ENCODE data around the gene CFAP45. TPM values are rescaled to one million over a fixed set of nuclear protein-coding genes. Genes with fewer than 3 reads are reported as not detected.

The CFAP45 gene
- total RNA-seq, 4 donors from 2014 or later, result 0.17 to 0.32 TPM; not detected in 2

DNA sequence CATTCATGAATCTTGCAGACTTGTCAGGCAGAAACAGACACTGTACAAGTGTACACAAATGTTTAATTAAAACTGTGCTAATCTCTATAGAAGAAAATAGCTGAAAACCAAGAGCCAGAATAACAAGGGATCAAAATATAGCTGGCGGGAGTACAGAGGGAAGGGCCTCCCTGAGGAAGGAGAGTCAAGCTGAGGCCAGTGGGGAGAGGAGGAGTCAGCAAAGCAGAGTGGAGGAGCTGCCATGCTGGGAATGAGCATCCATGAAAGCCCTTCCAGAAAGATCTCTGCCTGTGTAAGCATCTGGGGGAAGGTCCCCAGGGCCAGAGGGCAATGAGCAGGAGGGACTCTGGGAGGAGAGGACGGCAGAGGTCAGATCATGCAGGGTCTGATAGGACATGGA lies 58.2 kb downstream of the CFAP45 start:
- H3K4me3 ChIP-seq, result no peak overlapping the region
- DNase-seq (ENCODE audit: extremely low spot score), result no peak
- H3K9me3 ChIP-seq, result no peaks in the 10 kb centered on the region
- no peaks in the 10 kb centered on the region for H3K27me3 ChIP-seq
- H3K36me3 ChIP-seq, result peaks cover 0 to 39% (median 16%) of the 10 kb centered on the region in 4 donors
- intact Hi-C loops (cut with DNase I), result no loop called here
- no peak overlapping the region for H3K27ac ChIP-seq (replicated peaks in 1 of 4)
- no peaks in the 10 kb centered on the region for H3K4me1 ChIP-seq
- 84% methylated on average over 2 of the region's 2 CpGs for WGBS
- TF ChIP-seq POLR2A (IDR thresholded peaks at IDR 0.05; ENCODE audit: low read depth) (no peak), EP300 (IDR thresholded peaks at IDR 0.05) (no peak), POLR2AphosphoS5 (IDR thresholded peaks at IDR 0.05) (no peak)
- TF ChIP-seq, protein P1, sequence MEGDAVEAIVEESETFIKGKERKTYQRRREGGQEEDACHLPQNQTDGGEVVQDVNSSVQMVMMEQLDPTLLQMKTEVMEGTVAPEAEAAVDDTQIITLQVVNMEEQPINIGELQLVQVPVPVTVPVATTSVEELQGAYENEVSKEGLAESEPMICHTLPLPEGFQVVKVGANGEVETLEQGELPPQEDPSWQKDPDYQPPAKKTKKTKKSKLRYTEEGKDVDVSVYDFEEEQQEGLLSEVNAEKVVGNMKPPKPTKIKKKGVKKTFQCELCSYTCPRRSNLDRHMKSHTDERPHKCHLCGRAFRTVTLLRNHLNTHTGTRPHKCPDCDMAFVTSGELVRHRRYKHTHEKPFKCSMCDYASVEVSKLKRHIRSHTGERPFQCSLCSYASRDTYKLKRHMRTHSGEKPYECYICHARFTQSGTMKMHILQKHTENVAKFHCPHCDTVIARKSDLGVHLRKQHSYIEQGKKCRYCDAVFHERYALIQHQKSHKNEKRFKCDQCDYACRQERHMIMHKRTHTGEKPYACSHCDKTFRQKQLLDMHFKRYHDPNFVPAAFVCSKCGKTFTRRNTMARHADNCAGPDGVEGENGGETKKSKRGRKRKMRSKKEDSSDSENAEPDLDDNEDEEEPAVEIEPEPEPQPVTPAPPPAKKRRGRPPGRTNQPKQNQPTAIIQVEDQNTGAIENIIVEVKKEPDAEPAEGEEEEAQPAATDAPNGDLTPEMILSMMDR (IDR thresholded peaks at IDR 0.05), result no peak

- DNase-seq (ENCODE audit: extremely low spot score), result no peak
- Histone ChIP-seq H3K36me3 (peaks cover 0 to 59% (median 19%) of the 10 kb centered on the region in 4 donors), H3K27ac (replicated peaks in 1 of 4) (no peak overlapping the region), H3K4me3 (no peak overlapping the region), H3K9me3 (no peaks in the 10 kb centered on the region), H3K27me3 (no peaks in the 10 kb centered on the region), H3K4me1 (no peaks in the 10 kb centered on the region)
- TF ChIP-seq EP300 (IDR thresholded peaks at IDR 0.05), result no peak
- 93% methylated on average over 5 of the region's 5 CpGs for WGBS
- intact Hi-C loops (cut with DNase I), result no loop called here
Measured at GRCh38 chr1:159839116-159839849, 60.7 kb downstream of the CFAP45 start.

DNA sequence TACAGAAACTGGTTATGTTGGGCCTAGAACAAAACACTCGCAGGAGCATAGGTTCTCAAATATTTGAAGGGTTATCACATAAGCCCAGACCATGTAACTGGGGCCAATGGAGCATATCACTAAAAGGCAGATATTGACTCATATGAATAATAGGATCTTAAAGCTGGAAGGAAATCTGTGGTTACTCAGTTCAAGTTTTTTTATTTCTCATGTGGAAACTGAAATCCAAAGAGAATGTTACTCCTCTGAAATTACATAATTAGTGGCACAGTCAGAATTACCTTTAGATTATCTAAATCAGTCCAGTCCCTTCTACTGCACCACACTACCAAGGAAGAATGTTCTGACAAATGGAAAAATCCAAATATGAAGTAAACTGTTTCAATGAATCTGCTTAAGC lies 61.2 kb downstream of the CFAP45 start:
- Histone ChIP-seq H3K27me3 (no peaks in the 10 kb centered on the region), H3K9me3 (no peaks in the 10 kb centered on the region), H3K36me3 (peaks cover 0 to 63% (median 19%) of the 10 kb centered on the region in 4 donors), H3K27ac (replicated peaks in 1 of 4) (no peak overlapping the region), H3K4me3 (no peak overlapping the region), H3K4me1 (no peaks in the 10 kb centered on the region)
- 96% methylated on average over 1 of the region's 1 CpG for WGBS
- DNase-seq (ENCODE audit: extremely low spot score), result no peak
- TF ChIP-seq EP300 (IDR thresholded peaks at IDR 0.05) (no peak), POLR2A (IDR thresholded peaks at IDR 0.05; ENCODE audit: low read depth) (no peak), POLR2AphosphoS5 (IDR thresholded peaks at IDR 0.05) (no peak)
- TF ChIP-seq, protein P1 (IDR thresholded peaks at IDR 0.05), result no peak
- intact Hi-C loops (cut with DNase I), result no loop called here

GRCh38 chr1:159835862-159836525 lies 64.0 kb downstream of the CFAP45 start:
- Histone ChIP-seq H3K27ac (replicated peaks in 1 of 4) (no peak overlapping the region), H3K27me3 (no peaks in the 10 kb centered on the region), H3K9me3 (no peaks in the 10 kb centered on the region), H3K4me3 (no peak overlapping the region), H3K36me3 (peaks cover 0 to 62% (median 14%) of the 10 kb centered on the region in 4 donors), H3K4me1 (no peaks in the 10 kb centered on the region)
- intact Hi-C loops (cut with DNase I), result no loop called here
- 80% methylated on average over 8 of the region's 8 CpGs for WGBS
- TF ChIP-seq POLR2AphosphoS5 (IDR thresholded peaks at IDR 0.05), result no peak
- TF ChIP-seq, protein P1 (IDR thresholded peaks at IDR 0.05), result peak in 1 of 3 experiments; percentile 14
- DNase-seq (ENCODE audit: extremely low spot score), result no peak

GRCh38 chr1:159835356-159835755 lies 64.6 kb downstream of the CFAP45 start:
- WGBS, result 52% methylated on average over 3 of the region's 3 CpGs
- peaks cover 0 to under 1% (median 0%) of the 10 kb centered on the region in 4 donors for H3K4me1 ChIP-seq
- no peaks in the 10 kb centered on the region for H3K27me3 ChIP-seq
- no peak overlapping the region for H3K27ac ChIP-seq (replicated peaks in 1 of 4)
- no peak for TF ChIP-seq POLR2AphosphoS5 (IDR thresholded peaks at IDR 0.05)
- no peak for TF ChIP-seq POLR2A (IDR thresholded peaks at IDR 0.05; ENCODE audit: low read depth)
- TF ChIP-seq EP300 (IDR thresholded peaks at IDR 0.05), result no peak
- TF ChIP-seq, protein P1 (IDR thresholded peaks at IDR 0.05), result no peak
- H3K4me3 ChIP-seq, result no peak overlapping the region
- DNase-seq (ENCODE audit: extremely low spot score), result no peak
- H3K36me3 ChIP-seq, result peaks cover 0 to 56% (median 11%) of the 10 kb centered on the region in 4 donors
- intact Hi-C loops (cut with DNase I), result no loop called here
- no peaks in the 10 kb centered on the region for H3K9me3 ChIP-seq
